Stomach (tissue), 4 donors: ENCODE data around the gene PPP3CA.

Source experiments
- EP300 ChIP-seq: sonication (generic); formaldehyde crosslinking; IDR thresholded peaks from one replicate; pipeline ENCODE4 v1.6.1; 2017; ENCODE audit warnings: antibody characterized with exemption
- POLR2A ChIP-seq, 4 donors: fragments of 450-650 bp; IDR thresholded peaks; one replicate each; pipeline ENCODE4 v1.6.1; 2016; ENCODE audit warnings: antibody characterized with exemption in 4 of 4, control low read depth in 2 of 4, mild to moderate bottlenecking in 1 of 4, moderate library complexity in 1 of 4
- TF ChIP-seq, protein P1 (sequence below), 7 experiments: fragments of 450-650 bp in 4 of 7; fragments of 200-600 bp in 3 of 7; sonication (generic) in 3 of 7; IDR thresholded peaks; one replicate each; pipeline ENCODE4 v1.5.1; 2016 to 2019; ENCODE audit warnings: antibody characterized with exemption in 7 of 7, control low read depth in 2 of 7, mild to moderate bottlenecking in 1 of 7

GRCh38 chr4:101074326-101074725 is 273.0 kb downstream of the PPP3CA start:
- TF ChIP-seq, protein P1, sequence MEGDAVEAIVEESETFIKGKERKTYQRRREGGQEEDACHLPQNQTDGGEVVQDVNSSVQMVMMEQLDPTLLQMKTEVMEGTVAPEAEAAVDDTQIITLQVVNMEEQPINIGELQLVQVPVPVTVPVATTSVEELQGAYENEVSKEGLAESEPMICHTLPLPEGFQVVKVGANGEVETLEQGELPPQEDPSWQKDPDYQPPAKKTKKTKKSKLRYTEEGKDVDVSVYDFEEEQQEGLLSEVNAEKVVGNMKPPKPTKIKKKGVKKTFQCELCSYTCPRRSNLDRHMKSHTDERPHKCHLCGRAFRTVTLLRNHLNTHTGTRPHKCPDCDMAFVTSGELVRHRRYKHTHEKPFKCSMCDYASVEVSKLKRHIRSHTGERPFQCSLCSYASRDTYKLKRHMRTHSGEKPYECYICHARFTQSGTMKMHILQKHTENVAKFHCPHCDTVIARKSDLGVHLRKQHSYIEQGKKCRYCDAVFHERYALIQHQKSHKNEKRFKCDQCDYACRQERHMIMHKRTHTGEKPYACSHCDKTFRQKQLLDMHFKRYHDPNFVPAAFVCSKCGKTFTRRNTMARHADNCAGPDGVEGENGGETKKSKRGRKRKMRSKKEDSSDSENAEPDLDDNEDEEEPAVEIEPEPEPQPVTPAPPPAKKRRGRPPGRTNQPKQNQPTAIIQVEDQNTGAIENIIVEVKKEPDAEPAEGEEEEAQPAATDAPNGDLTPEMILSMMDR (IDR thresholded peaks at IDR 0.05) = no peak
- TF ChIP-seq EP300 = no peak
- no peak for TF ChIP-seq POLR2A (IDR thresholded peaks at IDR 0.05)
